ENCODE measurements around the gene TIGIT.

Gene TIGIT

GRCh38 chr3:114350690-114351089 lies 56.9 kb downstream of the TIGIT start:
- TF ChIP-seq, protein P1, sequence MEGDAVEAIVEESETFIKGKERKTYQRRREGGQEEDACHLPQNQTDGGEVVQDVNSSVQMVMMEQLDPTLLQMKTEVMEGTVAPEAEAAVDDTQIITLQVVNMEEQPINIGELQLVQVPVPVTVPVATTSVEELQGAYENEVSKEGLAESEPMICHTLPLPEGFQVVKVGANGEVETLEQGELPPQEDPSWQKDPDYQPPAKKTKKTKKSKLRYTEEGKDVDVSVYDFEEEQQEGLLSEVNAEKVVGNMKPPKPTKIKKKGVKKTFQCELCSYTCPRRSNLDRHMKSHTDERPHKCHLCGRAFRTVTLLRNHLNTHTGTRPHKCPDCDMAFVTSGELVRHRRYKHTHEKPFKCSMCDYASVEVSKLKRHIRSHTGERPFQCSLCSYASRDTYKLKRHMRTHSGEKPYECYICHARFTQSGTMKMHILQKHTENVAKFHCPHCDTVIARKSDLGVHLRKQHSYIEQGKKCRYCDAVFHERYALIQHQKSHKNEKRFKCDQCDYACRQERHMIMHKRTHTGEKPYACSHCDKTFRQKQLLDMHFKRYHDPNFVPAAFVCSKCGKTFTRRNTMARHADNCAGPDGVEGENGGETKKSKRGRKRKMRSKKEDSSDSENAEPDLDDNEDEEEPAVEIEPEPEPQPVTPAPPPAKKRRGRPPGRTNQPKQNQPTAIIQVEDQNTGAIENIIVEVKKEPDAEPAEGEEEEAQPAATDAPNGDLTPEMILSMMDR (IDR thresholded peaks at IDR 0.05; ENCODE audit: insufficient read depth, low read length, missing control alignments), result no peak

GRCh38 chr3:114351123-114351821 lies 57.4 kb downstream of the TIGIT start:
- ChIA-PET POLR2A (no interaction called here), CTCF (interaction anchor here (1.3 to 3.3 kb wide), 2 partner anchors 12 to 16 kb away, joined by 5 to 12 read pairs; no protein-coding TSS in a partner anchor)
- DNase-seq (ENCODE audit: low read depth, low spot score), result no peak
- no peak overlapping the region for H3K4me3 ChIP-seq (ENCODE audit: low read depth, low read length)
- TF ChIP-seq, protein P1 (IDR thresholded peaks at IDR 0.05; ENCODE audit: insufficient read depth, low read length, missing control alignments), result no peak

More at GRCh38 chr3:114350690-114351089, 56.9 kb downstream of the TIGIT start:
- POLR2A ChIA-PET, result no interaction called here
- CTCF ChIA-PET, result interaction anchor here (1.3 to 1.5 kb wide), 2 partner anchors 15 to 69 kb away, joined by 4 to 5 read pairs; no protein-coding TSS in a partner anchor
- DNase-seq (ENCODE audit: low read depth, low spot score), result no peak
- H3K4me3 ChIP-seq (ENCODE audit: low read depth, low read length), result no peak overlapping the region

GRCh38 chr3:114351822-114352145 lies 58.0 kb downstream of the TIGIT start:
- no peak for DNase-seq (ENCODE audit: low read depth, low spot score)
- ChIA-PET POLR2A (no interaction called here), CTCF (interaction anchor here (1.3 to 3.3 kb wide), 2 partner anchors 11 to 16 kb away, joined by 5 to 12 read pairs; no protein-coding TSS in a partner anchor)
- TF ChIP-seq, protein P1 (IDR thresholded peaks at IDR 0.05; ENCODE audit: insufficient read depth, low read length, missing control alignments), result no peak
- H3K4me3 ChIP-seq (ENCODE audit: low read depth, low read length), result no peak overlapping the region

DNA sequence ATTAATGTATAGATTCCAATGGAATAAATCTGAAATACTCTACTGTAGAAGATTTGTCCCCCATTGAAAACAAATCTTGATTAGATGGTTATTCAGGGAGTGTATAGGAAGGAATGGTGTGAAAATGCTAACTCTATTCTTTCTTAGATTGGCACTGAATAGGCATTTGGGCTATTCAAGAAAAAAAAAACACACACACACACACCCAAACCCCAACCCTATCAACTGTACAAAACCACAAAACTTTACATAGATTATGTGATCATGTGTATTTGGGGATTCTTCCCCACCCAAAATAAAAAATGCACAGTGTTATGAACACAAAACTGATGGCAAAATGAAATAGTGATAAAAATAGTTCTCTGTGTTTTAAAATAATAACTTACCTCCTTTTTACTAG lies 61.8 kb downstream of the TIGIT start:
- TF ChIP-seq, protein P1 (IDR thresholded peaks at IDR 0.05; ENCODE audit: insufficient read depth, low read length, missing control alignments), result no peak
- POLR2A ChIA-PET, result no interaction called here
- CTCF ChIA-PET, result no interaction called here
- no peak for DNase-seq (ENCODE audit: low read depth, low spot score)
- no peak overlapping the region for H3K4me3 ChIP-seq (ENCODE audit: low read depth, low read length)

DNA sequence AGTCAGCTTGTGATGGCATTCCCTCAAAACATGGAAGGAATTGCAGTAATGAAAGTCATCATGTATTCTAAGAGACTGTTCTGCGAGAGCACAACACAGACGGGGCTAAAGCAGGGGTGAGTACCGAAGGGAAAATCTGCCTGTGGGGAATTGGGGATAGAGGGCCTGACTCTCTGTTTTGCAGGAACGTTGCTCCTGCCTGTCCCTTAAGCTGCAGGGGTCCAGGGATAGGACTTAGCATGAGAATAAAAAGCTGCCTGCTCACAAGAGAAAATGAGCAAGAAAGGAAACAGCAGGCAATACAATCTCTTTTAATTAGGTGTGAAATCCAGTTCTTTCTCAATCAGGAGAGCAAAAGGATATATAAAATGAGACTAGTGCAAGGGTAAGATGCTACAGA lies 62.2 kb downstream of the TIGIT start:
- ChIA-PET POLR2A (no interaction called here), CTCF (interaction anchor here (0.6 kb wide), 1 partner anchor 17 kb away, joined by 3 read pairs; no protein-coding TSS in a partner anchor)
- DNase-seq (ENCODE audit: low read depth, low spot score), result no peak
- H3K4me3 ChIP-seq (ENCODE audit: low read depth, low read length), result no peak overlapping the region
- TF ChIP-seq, protein P1 (IDR thresholded peaks at IDR 0.05; ENCODE audit: insufficient read depth, low read length, missing control alignments), result no peak

DNA sequence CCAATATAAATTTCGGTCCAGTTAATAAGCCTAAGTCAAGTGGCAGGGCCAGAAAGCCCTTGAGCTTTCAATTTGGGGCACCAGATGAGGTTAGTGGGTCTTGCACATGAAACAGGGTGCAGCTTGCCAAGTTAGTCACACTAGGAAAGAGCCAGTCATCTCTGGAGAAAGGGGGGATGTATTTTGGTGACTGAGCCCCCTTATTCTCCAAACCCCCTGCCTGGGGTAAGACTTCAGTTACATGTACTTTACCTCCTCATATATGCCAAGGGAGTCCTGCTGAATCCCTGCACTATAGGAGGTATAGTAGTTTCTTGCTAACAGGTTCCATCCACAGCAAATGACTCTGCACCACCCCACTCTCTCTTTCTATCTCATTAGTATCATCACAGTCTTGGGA lies 62.7 kb downstream of the TIGIT start:
- CTCF ChIA-PET, result interaction anchor here (0.6 kb wide), 2 partner anchors 18 to 28 kb away, joined by 3 read pairs; no protein-coding TSS in a partner anchor
- POLR2A ChIA-PET, result interaction anchor here (0.6 kb wide), 1 partner anchor 17 kb away, joined by 3 read pairs; no protein-coding TSS in a partner anchor
- TF ChIP-seq, protein P1 (IDR thresholded peaks at IDR 0.05; ENCODE audit: insufficient read depth, low read length, missing control alignments), result no peak
- no peak for DNase-seq (ENCODE audit: low read depth, low spot score)
- H3K4me3 ChIP-seq (ENCODE audit: low read depth, low read length), result no peak overlapping the region

Data from AG04449 (cell line).